HCT116 (cell line): ENCODE measurements around the gene S100A2. TPM values are rescaled to one million over a fixed set of nuclear protein-coding genes. Genes with fewer than 3 reads are reported as not detected.

Source experiments
- ATAC-seq: fragments of 200-7000 bp; cut with Tn5 transposase; 2 replicates; pipeline ENCODE4 v1.9.1; 2020; ENCODE audit warnings: mild to moderate bottlenecking, moderate library complexity
- BruUV-seq: library from RNA; stranded (reverse); fragments of 400-500 nt; replicated peaks from 2 replicates; lab custom pipeline; 2021; lab: Mats Ljungman, UMichigan
- CTCF ChIA-PET: fragments of 300-600 bp; sonication (Branson Sonifier 250); formaldehyde crosslinking; loops from one replicate; lab custom pipeline; 2021; ENCODE audit warnings: antibody characterized with exemption; lab: Charles Lee
- POLR2A ChIA-PET: fragments of 300-600, 350-600 bp; sonication (Branson Sonifier 250); formaldehyde crosslinking; loops from one replicate; lab custom pipeline; 2021; ENCODE audit warnings: antibody characterized with exemption; lab: Charles Lee
- RAD21 ChIA-PET, 2 experiments: fragments of 300-600 bp; sonication (Branson Sonifier 250); formaldehyde crosslinking; loops; one replicate each; lab custom pipeline; 2023; ENCODE audit warnings: low total read pairs in 2 of 2; ENCODE audit not compliant: uncharacterized antibody in 2 of 2, unreplicated experiment in 2 of 2, low non-redundant PET in 1 of 2; lab: Charles Lee
- DNase-seq: peaks from one replicate; pipeline ENCODE4 v3.0.0-alpha.2; 2010; ENCODE audit warnings: low read depth, low spot score
- H2AFZ ChIP-seq: fragments of 200-600 bp; shearing (Covaris generic), sonication (generic); 2 replicates; pipeline ENCODE4 v1.6.1; 2017; ENCODE audit warnings: low read depth, mixed run types, mixed read lengths, antibody characterized with exemption, low read length; ENCODE audit not compliant: poor library complexity, severe bottlenecking
- H3K27ac ChIP-seq: 2 replicates; pipeline ENCODE4 v1.5.1; 2012; ENCODE audit warnings: low read depth, low read length
- H3K27me3 ChIP-seq: fragments of 200-600 bp; sonication (generic); 2 replicates; pipeline ENCODE4 v1.6.1; 2016; ENCODE audit warnings: mixed run types, low read length, mixed read lengths; ENCODE audit not compliant: insufficient read depth
- H3K36me3 ChIP-seq, 2 experiments: fragments of 200-500 bp in 1 of 2; fragments of 200-600 bp in 1 of 2; sonication (Bioruptor generic) in 1 of 2; sonication (generic) in 1 of 2; 2 replicates each; pipeline versions ENCODE4 v1.5.1 to v1.6.1; 2014 to 2016; ENCODE audit warnings: low read length in 2 of 2, inconsistent platforms in 1 of 2, mixed read lengths in 1 of 2, mixed run types in 1 of 2; ENCODE audit not compliant: insufficient read depth in 2 of 2, control insufficient read depth in 1 of 2
- H3K4me1 ChIP-seq, 2 experiments: fragments of 200-600 bp in 1 of 2; sonication (generic) in 1 of 2; 2 replicates each; pipeline versions ENCODE4 v1.5.1 to v1.6.1; 2012 to 2017; ENCODE audit warnings: low read length in 2 of 2, inconsistent platforms in 1 of 2, mild to moderate bottlenecking in 1 of 2, mixed read lengths in 1 of 2, mixed run types in 1 of 2, moderate library complexity in 1 of 2; ENCODE audit not compliant: insufficient read depth in 2 of 2, control insufficient read depth in 1 of 2
- H3K4me2 ChIP-seq: fragments of 200-600 bp; sonication (generic); 2 replicates; pipeline ENCODE4 v1.6.1; 2017; ENCODE audit warnings: mixed run types, low read length, mixed read lengths
- H3K4me3 ChIP-seq, 2 experiments: fragments of 200-600 bp in 1 of 2; sonication (generic) in 1 of 2; replicated peaks in 1 of 2; 2 replicates each; pipeline ENCODE4 v1.5.1; 2011 to 2016; ENCODE audit warnings: low read length in 2 of 2, control low read depth in 1 of 2, low read depth in 1 of 2, mild to moderate bottlenecking in 1 of 2, mixed read lengths in 1 of 2, mixed run types in 1 of 2
- H3K79me2 ChIP-seq: fragments of 200-600 bp; sonication (generic); 2 replicates; pipeline ENCODE4 v1.6.1; 2017; ENCODE audit warnings: mild to moderate bottlenecking, mixed run types, low read length, moderate library complexity, mixed read lengths; ENCODE audit not compliant: insufficient read depth
- H3K9ac ChIP-seq: fragments of 200-600 bp; sonication (generic); 2 replicates; pipeline ENCODE4 v1.6.1; 2016; ENCODE audit warnings: low read length, mixed read lengths
- H3K9me2 ChIP-seq: fragments of 200-600 bp; sonication (generic), shearing (Covaris generic); 2 replicates; pipeline ENCODE4 v1.6.1; 2017; ENCODE audit warnings: mixed run types, mild to moderate bottlenecking, moderate library complexity; ENCODE audit not compliant: insufficient read depth
- H3K9me3 ChIP-seq, 2 experiments: fragments of 200-500 bp in 1 of 2; fragments of 200-600 bp in 1 of 2; sonication (Bioruptor generic) in 1 of 2; sonication (generic) in 1 of 2; 2 replicates each; pipeline ENCODE4 v1.6.1; 2014 to 2017; ENCODE audit warnings: low read length in 2 of 2, mixed read lengths in 2 of 2, inconsistent platforms in 1 of 2, low read depth in 1 of 2, mild to moderate bottlenecking in 1 of 2, mixed run types in 1 of 2, moderate library complexity in 1 of 2; ENCODE audit not compliant: control insufficient read depth in 1 of 2, insufficient read depth in 1 of 2
- H4K20me1 ChIP-seq: fragments of 200-600 bp; sonication (generic), shearing (Covaris generic); 2 replicates; pipeline ENCODE4 v1.6.1; 2017; ENCODE audit warnings: mixed run types, mild to moderate bottlenecking, moderate library complexity; ENCODE audit not compliant: insufficient read depth
- intact Hi-C: fragments of 100-400 bp; cut with micrococcal nuclease; formaldehyde crosslinking; loops from 2 replicates; pipeline ENCODE4 v1.10.0; 2022
- total RNA-seq: library from RNA; stranded (reverse); gene quantifications from one replicate; pipeline ENCODE4 v1.2.1, GENCODE V29; 2021; ENCODE audit not compliant: unreplicated experiment
- TF ChIP-seq, protein P1 (sequence below): IDR thresholded peaks from 2 replicates; pipeline ENCODE4 v1.6.1; 2012; ENCODE audit warnings: low read depth
- TF ChIP-seq, protein P2 (sequence below): IDR thresholded peaks from 2 replicates; pipeline ENCODE4 v1.6.1; 2012

Gene S100A2
- total RNA-seq, 1 experiment from 2014 or later: 24.8 TPM

DNA sequence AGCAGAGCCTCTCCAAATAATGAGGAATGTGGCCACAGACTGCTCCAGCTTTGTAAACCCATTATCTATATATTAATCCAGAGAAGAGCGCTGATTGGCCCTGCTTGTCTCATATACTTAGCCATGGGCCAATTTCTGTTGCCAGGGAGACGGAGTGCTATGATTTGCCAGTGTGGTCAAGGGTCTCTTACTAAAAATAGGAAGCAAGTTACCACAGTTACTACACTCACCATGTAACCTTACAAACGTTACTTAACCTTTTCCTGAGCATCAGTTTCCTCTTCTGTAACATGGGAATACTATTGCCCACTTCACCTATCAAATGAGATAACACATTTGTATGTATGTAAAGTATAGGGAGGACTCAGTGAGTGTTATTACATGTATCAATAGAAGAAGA is 7.7 kb upstream of the S100A2 start:
- Histone ChIP-seq H3K36me3 (no peaks in the 10 kb centered on the region), H3K9ac (peak overlapping the region; percentile 43; the same call in 1 of the 2 replicates), H3K4me1 (peaks cover 28 to 53% of the 10 kb centered on the region in 2 experiments), H3K79me2 (no peaks in the 10 kb centered on the region), H3K4me2 (peak overlapping the region; percentile 62), H3K27me3 (no peaks in the 10 kb centered on the region), H3K9me3 (no peaks in the 10 kb centered on the region), H3K4me3 (no peak overlapping the region), H3K27ac (peak overlapping the region; percentile 57; the same call in 1 of the 2 replicates), H4K20me1 (no peaks in the 10 kb centered on the region), H3K9me2 (no peaks in the 10 kb centered on the region), H2AFZ (no peak overlapping the region)
- ATAC-seq (no peak), DNase-seq (no peak)
- TF ChIP-seq, protein P1, sequence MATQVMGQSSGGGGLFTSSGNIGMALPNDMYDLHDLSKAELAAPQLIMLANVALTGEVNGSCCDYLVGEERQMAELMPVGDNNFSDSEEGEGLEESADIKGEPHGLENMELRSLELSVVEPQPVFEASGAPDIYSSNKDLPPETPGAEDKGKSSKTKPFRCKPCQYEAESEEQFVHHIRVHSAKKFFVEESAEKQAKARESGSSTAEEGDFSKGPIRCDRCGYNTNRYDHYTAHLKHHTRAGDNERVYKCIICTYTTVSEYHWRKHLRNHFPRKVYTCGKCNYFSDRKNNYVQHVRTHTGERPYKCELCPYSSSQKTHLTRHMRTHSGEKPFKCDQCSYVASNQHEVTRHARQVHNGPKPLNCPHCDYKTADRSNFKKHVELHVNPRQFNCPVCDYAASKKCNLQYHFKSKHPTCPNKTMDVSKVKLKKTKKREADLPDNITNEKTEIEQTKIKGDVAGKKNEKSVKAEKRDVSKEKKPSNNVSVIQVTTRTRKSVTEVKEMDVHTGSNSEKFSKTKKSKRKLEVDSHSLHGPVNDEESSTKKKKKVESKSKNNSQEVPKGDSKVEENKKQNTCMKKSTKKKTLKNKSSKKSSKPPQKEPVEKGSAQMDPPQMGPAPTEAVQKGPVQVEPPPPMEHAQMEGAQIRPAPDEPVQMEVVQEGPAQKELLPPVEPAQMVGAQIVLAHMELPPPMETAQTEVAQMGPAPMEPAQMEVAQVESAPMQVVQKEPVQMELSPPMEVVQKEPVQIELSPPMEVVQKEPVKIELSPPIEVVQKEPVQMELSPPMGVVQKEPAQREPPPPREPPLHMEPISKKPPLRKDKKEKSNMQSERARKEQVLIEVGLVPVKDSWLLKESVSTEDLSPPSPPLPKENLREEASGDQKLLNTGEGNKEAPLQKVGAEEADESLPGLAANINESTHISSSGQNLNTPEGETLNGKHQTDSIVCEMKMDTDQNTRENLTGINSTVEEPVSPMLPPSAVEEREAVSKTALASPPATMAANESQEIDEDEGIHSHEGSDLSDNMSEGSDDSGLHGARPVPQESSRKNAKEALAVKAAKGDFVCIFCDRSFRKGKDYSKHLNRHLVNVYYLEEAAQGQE: no peak
- TF ChIP-seq, protein P2, sequence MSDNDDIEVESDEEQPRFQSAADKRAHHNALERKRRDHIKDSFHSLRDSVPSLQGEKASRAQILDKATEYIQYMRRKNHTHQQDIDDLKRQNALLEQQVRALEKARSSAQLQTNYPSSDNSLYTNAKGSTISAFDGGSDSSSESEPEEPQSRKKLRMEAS: no peak
- ChIA-PET RAD21 (interaction anchor here (1.7 to 1.9 kb wide), 3 partner anchors 39 to 44 kb away, joined by 3 to 8 read pairs (median 5); partner anchors contain the start of genes S100A14 (in 1 of the 2) and S100A16 (in 1 of the 2)), POLR2A (interaction anchor here (1.3 to 4.2 kb wide), 6 partner anchors 40 to 417 kb away, joined by 3 to 38 read pairs (median 15); partner anchors contain the start of genes CHTOP, RPS27, S100A14 and S100A16), CTCF (interaction anchor here (0.9 to 3.6 kb wide), 15 partner anchors 8 to 103 kb away, joined by 3 to 33 read pairs (median 6); partner anchors contain the start of genes CHTOP, S100A1, S100A13 and S100A14)
- intact Hi-C loops: loop anchor here (2.0 kb wide), 1 partner anchor 43 kb away; the partner anchor contains the start of gene S100A14
- BruUV-seq: no TSS peak
